Neural cell (in vitro differentiated cells): ENCODE results near the gene MYL12B. TPM values are rescaled to one million over a fixed set of nuclear protein-coding genes. Genes with fewer than 3 reads are reported as not detected.
"Not testable (repeated sequence)": the region's sequence is repeated elsewhere in the genome, so short reads cannot be mapped to it uniquely, and the experiment has no call there.

Experiments used
- H2AFZ ChIP-seq: fragments of 200-600, 300-800 bp; sonication (generic), shearing (Covaris generic); 2 replicates; pipeline ENCODE4 v1.6.0; 2014; ENCODE audit warnings: low read depth, mild to moderate bottlenecking, antibody characterized with exemption, low read length, moderate library complexity
- H3F3A ChIP-seq: fragments of 200-600 bp; shearing (Covaris generic); 2 replicates; pipeline ENCODE4 v1.6.1; 2016; ENCODE audit warnings: mild to moderate bottlenecking, moderate library complexity, mixed read lengths, antibody characterized with exemption, low read length; ENCODE audit not compliant: insufficient read depth, poor library complexity, severe bottlenecking
- H3K27ac ChIP-seq: fragments of 200-600, 300-800 bp; sonication (generic), shearing (Covaris generic); 2 replicates; pipeline ENCODE4 v1.5.1; 2014; ENCODE audit warnings: mild to moderate bottlenecking, low read length, moderate library complexity
- H3K27me3 ChIP-seq: fragments of 300-800, 200-600 bp; sonication (generic), shearing (Covaris generic); 2 replicates; pipeline ENCODE4 v1.6.0; 2014; ENCODE audit warnings: mild to moderate bottlenecking, low read depth, low read length, moderate library complexity; ENCODE audit not compliant: insufficient read depth
- H3K36me3 ChIP-seq: fragments of 300-800, 200-600 bp; sonication (generic), shearing (Covaris generic); 2 replicates; pipeline ENCODE4 v1.5.1; 2014; ENCODE audit warnings: mild to moderate bottlenecking, antibody characterized with exemption, low read length, moderate library complexity; ENCODE audit not compliant: insufficient read depth
- H3K4me2 ChIP-seq: fragments of 300-800, 200-600 bp; sonication (generic), shearing (Covaris generic); 2 replicates; pipeline ENCODE4 v1.6.0; 2014; ENCODE audit warnings: mild to moderate bottlenecking, low read length
- H3K4me3 ChIP-seq: fragments of 300-800, 200-600 bp; sonication (generic), shearing (Covaris generic); 2 replicates; pipeline ENCODE4 v1.5.1; 2014; ENCODE audit warnings: mild to moderate bottlenecking, low read length, moderate library complexity
- H3K79me2 ChIP-seq: fragments of 200-600 bp; shearing (Covaris generic); replicated peaks from 2 replicates; pipeline ENCODE4 v1.6.0; 2014; ENCODE audit warnings: mild to moderate bottlenecking, low read length, moderate library complexity; ENCODE audit not compliant: insufficient read depth
- H3K9ac ChIP-seq: fragments of 300-800, 200-600 bp; sonication (generic), shearing (Covaris generic); 2 replicates; pipeline ENCODE4 v1.6.1; 2016; ENCODE audit warnings: mild to moderate bottlenecking, low read length, mixed read lengths
- H3K9me2 ChIP-seq: fragments of 200-600 bp; shearing (Covaris generic); 2 replicates; pipeline ENCODE4 v1.6.1; 2016; ENCODE audit warnings: mild to moderate bottlenecking, low read length, mixed read lengths; ENCODE audit not compliant: insufficient read depth
- H3K9me3 ChIP-seq: fragments of 200-600, 300-800 bp; sonication (generic), shearing (Covaris generic); 2 replicates; pipeline ENCODE4 v1.6.1; 2016; ENCODE audit warnings: mild to moderate bottlenecking, mixed run types, low read length, moderate library complexity, mixed read lengths
- H4K20me1 ChIP-seq: fragments of 200-600 bp; shearing (Covaris generic); 2 replicates; pipeline ENCODE4 v1.6.1; 2016; ENCODE audit warnings: mild to moderate bottlenecking, mixed run types; ENCODE audit not compliant: insufficient read depth
- EP300 ChIP-seq: fragments of 450-650 bp; conservative IDR thresholded peaks from 2 replicates; pipeline ENCODE4 v1.6.1; 2014; ENCODE audit warnings: antibody characterized with exemption, mild to moderate bottlenecking, moderate library complexity; ENCODE audit not compliant: poor library complexity, severe bottlenecking
- EZH2 ChIP-seq: fragments of 200-600, 300-800 bp; shearing (Covaris generic), sonication (generic); IDR thresholded peaks from 2 replicates; pipeline ENCODE4 v1.6.1; 2014; ENCODE audit warnings: antibody characterized with exemption, low read length, borderline replicate concordance, mild to moderate bottlenecking; ENCODE audit not compliant: insufficient read depth, poor library complexity, severe bottlenecking
- MXI1 ChIP-seq: fragments of 450-650 bp; conservative IDR thresholded peaks from 2 replicates; pipeline ENCODE4 v1.6.1; 2014; ENCODE audit warnings: antibody characterized with exemption, mild to moderate bottlenecking; ENCODE audit not compliant: poor library complexity, severe bottlenecking
- POLR2AphosphoS5 ChIP-seq: IDR thresholded peaks from 2 replicates; pipeline ENCODE4 v1.6.1; 2012
- RAD21 ChIP-seq: fragments of 450-650 bp; conservative IDR thresholded peaks from 2 replicates; pipeline ENCODE4 v1.6.1; 2014; ENCODE audit warnings: antibody characterized with exemption, mild to moderate bottlenecking, moderate library complexity
- REST ChIP-seq: IDR thresholded peaks from 2 replicates; pipeline ENCODE4 v1.6.1; 2012; ENCODE audit warnings: borderline replicate concordance
- SMC3 ChIP-seq: fragments of 450-650 bp; conservative IDR thresholded peaks from 2 replicates; pipeline ENCODE4 v1.6.1; 2014; ENCODE audit warnings: antibody characterized with exemption, mild to moderate bottlenecking, moderate library complexity; ENCODE audit not compliant: poor library complexity
- TAF1 ChIP-seq: IDR thresholded peaks from 2 replicates; pipeline ENCODE4 v1.6.1; 2012; ENCODE audit warnings: low read depth
- polyA plus RNA-seq: library from polyadenylated mRNA; depleted of rRNA; stranded (reverse); fragments of >200 nt; gene quantifications from 2 replicates; pipeline ENCODE4 v1.2.3, GENCODE V29; 2014
- TF ChIP-seq, protein P1 (sequence below): fragments of 450-650 bp; IDR thresholded peaks from 2 replicates; pipeline ENCODE4 v1.5.1; 2014; ENCODE audit warnings: antibody characterized with exemption, mild to moderate bottlenecking, moderate library complexity; ENCODE audit not compliant: poor library complexity, severe bottlenecking

The MYL12B gene
- polyA plus RNA-seq, 1 donor from 2014 or later: 384 TPM

- H3K27me3 ChIP-seq: no peaks in the 10 kb centered on the region
- no peak overlapping the region for H3K4me3 ChIP-seq
- no peaks in the 10 kb centered on the region for H3F3A ChIP-seq
- H3K79me2 ChIP-seq: no peaks in the 10 kb centered on the region
- H3K9ac ChIP-seq: no peak overlapping the region
- no peak overlapping the region for H3K27ac ChIP-seq
- no peak for TF ChIP-seq SMC3
- no peak for TF ChIP-seq EZH2
- TF ChIP-seq TAF1: no peak
- no peak for TF ChIP-seq EP300
- TF ChIP-seq, protein P1, sequence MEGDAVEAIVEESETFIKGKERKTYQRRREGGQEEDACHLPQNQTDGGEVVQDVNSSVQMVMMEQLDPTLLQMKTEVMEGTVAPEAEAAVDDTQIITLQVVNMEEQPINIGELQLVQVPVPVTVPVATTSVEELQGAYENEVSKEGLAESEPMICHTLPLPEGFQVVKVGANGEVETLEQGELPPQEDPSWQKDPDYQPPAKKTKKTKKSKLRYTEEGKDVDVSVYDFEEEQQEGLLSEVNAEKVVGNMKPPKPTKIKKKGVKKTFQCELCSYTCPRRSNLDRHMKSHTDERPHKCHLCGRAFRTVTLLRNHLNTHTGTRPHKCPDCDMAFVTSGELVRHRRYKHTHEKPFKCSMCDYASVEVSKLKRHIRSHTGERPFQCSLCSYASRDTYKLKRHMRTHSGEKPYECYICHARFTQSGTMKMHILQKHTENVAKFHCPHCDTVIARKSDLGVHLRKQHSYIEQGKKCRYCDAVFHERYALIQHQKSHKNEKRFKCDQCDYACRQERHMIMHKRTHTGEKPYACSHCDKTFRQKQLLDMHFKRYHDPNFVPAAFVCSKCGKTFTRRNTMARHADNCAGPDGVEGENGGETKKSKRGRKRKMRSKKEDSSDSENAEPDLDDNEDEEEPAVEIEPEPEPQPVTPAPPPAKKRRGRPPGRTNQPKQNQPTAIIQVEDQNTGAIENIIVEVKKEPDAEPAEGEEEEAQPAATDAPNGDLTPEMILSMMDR: no peak
- no peak for TF ChIP-seq REST
- no peak for TF ChIP-seq MXI1
- no peak for TF ChIP-seq POLR2AphosphoS5
- TF ChIP-seq RAD21: no peak
- no peaks in the 10 kb centered on the region for H3K9me3 ChIP-seq
- H2AFZ ChIP-seq: no peak overlapping the region
- H3K9me2 ChIP-seq: no peaks in the 10 kb centered on the region
- H3K36me3 ChIP-seq: no peaks in the 10 kb centered on the region
- H3K4me2 ChIP-seq: no peak overlapping the region
- no peaks in the 10 kb centered on the region for H4K20me1 ChIP-seq
Observed at GRCh38 chr18:3313685-3314084, 51.8 kb downstream of the MYL12B start.

GRCh38 chr18:3315344-3315743 lies 53.4 kb downstream of the MYL12B start:
- H3K9me2 ChIP-seq, H3K79me2 ChIP-seq, H3K4me2 ChIP-seq, H3F3A ChIP-seq, H4K20me1 ChIP-seq, H3K4me3 ChIP-seq, H3K27me3 ChIP-seq, H3K9me3 ChIP-seq, H3K27ac ChIP-seq, H2AFZ ChIP-seq, H3K36me3 ChIP-seq, H3K9ac ChIP-seq: not testable (repeated sequence)

- Histone ChIP-seq H3K9me2 (no peaks in the 10 kb centered on the region), H2AFZ (no peak overlapping the region), H3K9ac (no peak overlapping the region), H3K9me3 (no peaks in the 10 kb centered on the region), H3K36me3 (no peaks in the 10 kb centered on the region), H4K20me1 (no peaks in the 10 kb centered on the region), H3K27ac (no peak overlapping the region), H3K27me3 (no peaks in the 10 kb centered on the region), H3F3A (no peaks in the 10 kb centered on the region), H3K4me3 (no peak overlapping the region), H3K79me2 (no peaks in the 10 kb centered on the region), H3K4me2 (no peak overlapping the region)
- no peak for TF ChIP-seq EZH2
- TF ChIP-seq SMC3: no peak
- no peak for TF ChIP-seq POLR2AphosphoS5
- TF ChIP-seq RAD21: no peak
- TF ChIP-seq TAF1: no peak
- TF ChIP-seq, protein P1: no peak
- TF ChIP-seq REST: no peak
- no peak for TF ChIP-seq MXI1
- no peak for TF ChIP-seq EP300
Observed at GRCh38 chr18:3319399-3319798, 57.5 kb downstream of the MYL12B start.
